H9 (cell line): ENCODE measurements around the gene MED28. TPM values are rescaled to one million over a fixed set of nuclear protein-coding genes. Genes with fewer than 3 reads are reported as not detected.

Experiments used
- DNase-seq: peaks from one replicate; pipeline ENCODE4 v3.0.0-alpha.2; 2017
- H2AFZ ChIP-seq: one replicate; pipeline ENCODE4 v1.6.1; 2013; ENCODE audit warnings: mild to moderate bottlenecking, low read length, control low read depth, moderate library complexity
- H2AK5ac ChIP-seq: 2 replicates; pipeline ENCODE4 v1.6.1; 2013; ENCODE audit warnings: low read length, control low read depth, mixed read lengths; ENCODE audit not compliant: insufficient read length
- H2BK120ac ChIP-seq: one replicate; pipeline ENCODE4 v1.6.1; 2013; ENCODE audit warnings: low read depth, mild to moderate bottlenecking, low read length, control low read depth, inconsistent platforms; ENCODE audit not compliant: poor library complexity, severe bottlenecking
- H2BK12ac ChIP-seq: 2 replicates; pipeline ENCODE4 v1.6.1; 2013; ENCODE audit warnings: low read length, control low read depth, mixed read lengths, low read depth; ENCODE audit not compliant: insufficient read length
- H2BK15ac ChIP-seq: 2 replicates; pipeline ENCODE4 v1.6.1; 2013; ENCODE audit warnings: low read depth, low read length, control low read depth
- H2BK20ac ChIP-seq: one replicate; pipeline ENCODE4 v1.6.1; 2013; ENCODE audit warnings: low read depth, mild to moderate bottlenecking, low read length, control low read depth, inconsistent platforms; ENCODE audit not compliant: poor library complexity, severe bottlenecking
- H2BK5ac ChIP-seq: 2 replicates; pipeline ENCODE4 v1.6.1; 2013; ENCODE audit warnings: low read length, control low read depth, mixed read lengths; ENCODE audit not compliant: insufficient read length
- H3K14ac ChIP-seq: 2 replicates; pipeline ENCODE4 v1.6.1; 2013; ENCODE audit warnings: low read length, control low read depth; ENCODE audit not compliant: insufficient read depth
- H3K18ac ChIP-seq: 2 replicates; pipeline ENCODE4 v1.6.1; 2013; ENCODE audit warnings: low read depth, mild to moderate bottlenecking, mixed read lengths, low read length, control low read depth; ENCODE audit not compliant: insufficient read length
- H3K23ac ChIP-seq: 2 replicates; pipeline ENCODE4 v1.6.1; 2013; ENCODE audit warnings: low read length, control low read depth, mixed read lengths, low read depth; ENCODE audit not compliant: insufficient read length
- H3K23me2 ChIP-seq: 2 replicates; pipeline ENCODE4 v1.6.1; 2013; ENCODE audit warnings: low read depth, mild to moderate bottlenecking, mixed read lengths, low read length, control low read depth; ENCODE audit not compliant: insufficient read length, poor library complexity, severe bottlenecking
- H3K27ac ChIP-seq: 2 replicates; pipeline ENCODE4 v1.5.1; 2013; ENCODE audit warnings: low read length, control low read depth, mixed read lengths, low read depth; ENCODE audit not compliant: insufficient read length
- H3K27me3 ChIP-seq: 2 replicates; pipeline ENCODE4 v1.6.1; 2013; ENCODE audit warnings: low read length, control low read depth, inconsistent platforms; ENCODE audit not compliant: insufficient read depth
- H3K4ac ChIP-seq: 2 replicates; pipeline ENCODE4 v1.6.1; 2013; ENCODE audit warnings: low read depth, mild to moderate bottlenecking, control low read depth, inconsistent platforms, low read length, moderate library complexity
- H3K4me1 ChIP-seq: 2 replicates; pipeline ENCODE4 v1.6.1; 2013; ENCODE audit warnings: low read length, control low read depth, inconsistent platforms; ENCODE audit not compliant: insufficient read depth
- H3K4me2 ChIP-seq: 2 replicates; pipeline ENCODE4 v1.6.1; 2013; ENCODE audit warnings: low read length, control low read depth, mixed read lengths; ENCODE audit not compliant: insufficient read length, insufficient read depth
- H3K56ac ChIP-seq: 2 replicates; pipeline ENCODE4 v1.6.1; 2013; ENCODE audit warnings: low read depth, mild to moderate bottlenecking, mixed read lengths, low read length, control low read depth; ENCODE audit not compliant: insufficient read length
- H3K79me1 ChIP-seq: 2 replicates; pipeline ENCODE4 v1.6.1; 2013; ENCODE audit warnings: low read depth, mild to moderate bottlenecking, moderate library complexity, low read length, control low read depth, inconsistent platforms; ENCODE audit not compliant: insufficient read depth, poor library complexity, severe bottlenecking
- H3K79me2 ChIP-seq: 2 replicates; pipeline ENCODE4 v1.6.1; 2013; ENCODE audit warnings: low read length, control low read depth, inconsistent platforms; ENCODE audit not compliant: insufficient read depth
- H3K9ac ChIP-seq: 2 replicates; pipeline ENCODE4 v1.6.1; 2013; ENCODE audit warnings: low read length, control low read depth, mixed read lengths; ENCODE audit not compliant: insufficient read length; ENCODE audit errors: extremely low read depth
- H3K9me3 ChIP-seq: one replicate; pipeline ENCODE4 v1.6.1; 2013; ENCODE audit warnings: low read depth, low read length, inconsistent platforms; ENCODE audit not compliant: control insufficient read depth
- H3T11ph ChIP-seq: one replicate; pipeline ENCODE4 v1.6.1; 2013; ENCODE audit warnings: mild to moderate bottlenecking, low read length, control low read depth, inconsistent platforms
- H4K20me1 ChIP-seq: one replicate; pipeline ENCODE4 v1.6.1; 2013; ENCODE audit not compliant: control insufficient read depth, insufficient read length, insufficient read depth
- H4K5ac ChIP-seq: 2 replicates; pipeline ENCODE4 v1.6.1; 2013; ENCODE audit warnings: low read depth, mild to moderate bottlenecking, mixed read lengths, low read length, control low read depth; ENCODE audit not compliant: insufficient read length
- H4K8ac ChIP-seq: replicated peaks from 2 replicates; pipeline ENCODE4 v1.6.1; 2013; ENCODE audit warnings: low read length, control low read depth, mixed read lengths, low read depth; ENCODE audit not compliant: insufficient read length
- H4K91ac ChIP-seq: 2 replicates; pipeline ENCODE4 v1.6.1; 2013; ENCODE audit warnings: low read depth, mild to moderate bottlenecking, moderate library complexity, mixed read lengths, low read length, control low read depth; ENCODE audit not compliant: insufficient read length
- H3K27ac Mint-ChIP-seq, 3 experiments: 2 replicates in 2 of 3; 3 replicates in 1 of 3; pipeline ENCODE4 v1.8.0; 2020 to 2021; ENCODE audit warnings: mixed read lengths in 3 of 3, mild to moderate bottlenecking in 1 of 3, moderate library complexity in 1 of 3
- H3K27me3 Mint-ChIP-seq: 2 replicates; pipeline ENCODE4 v1.8.0; 2021; ENCODE audit warnings: low read depth, mild to moderate bottlenecking, moderate library complexity, mixed read lengths
- H3K36me3 Mint-ChIP-seq, 3 experiments: 2 replicates in 2 of 3; 3 replicates in 1 of 3; pipeline ENCODE4 v1.8.0; 2020 to 2021; ENCODE audit warnings: low read depth in 3 of 3, mixed read lengths in 3 of 3; ENCODE audit not compliant: insufficient read depth in 1 of 3
- H3K4me1 Mint-ChIP-seq, 2 experiments: 2 replicates each; pipeline ENCODE4 v1.8.0; 2020; ENCODE audit warnings: mixed read lengths in 2 of 2
- H3K4me3 Mint-ChIP-seq, 2 experiments: 2 replicates in 1 of 2; 3 replicates in 1 of 2; pipeline ENCODE4 v1.8.0; 2020 to 2021; ENCODE audit warnings: mild to moderate bottlenecking in 2 of 2, mixed read lengths in 2 of 2, moderate library complexity in 1 of 2
- H3K9me3 Mint-ChIP-seq, 2 experiments: 2 replicates in 1 of 2; 3 replicates in 1 of 2; pipeline ENCODE4 v1.8.0; 2020; ENCODE audit warnings: mild to moderate bottlenecking in 2 of 2, mixed read lengths in 2 of 2, moderate library complexity in 1 of 2
- CTCF ChIP-seq: fragments of 200-600 bp; sonication (generic); conservative IDR thresholded peaks from 3 replicates; pipeline ENCODE4 v1.8.0; 2021; ENCODE audit warnings: antibody characterized with exemption, mild to moderate bottlenecking
- WGBS: extraction: QIAGEN DNeasy Blood & Tissue Kit; methylation state at CpG from one replicate; pipeline ENCODE4 v1.1.7; 2013; ENCODE audit warnings: missing lambda C conversion rate, low lambda C conversion rate, mixed read lengths; ENCODE audit not compliant: insufficient read length; ENCODE audit errors: extremely low coverage; 5-methylcytosine and 5-hydroxymethylcytosine counted together
- total RNA-seq: library from RNA; stranded (reverse); gene quantifications from 2 replicates; pipeline ENCODE4 v1.2.1, GENCODE V29; 2021

The MED28 gene
- total RNA-seq, 1 experiment from 2014 or later: 90.4 TPM

GRCh38 chr4:17646693-17647092 is 32.3 kb downstream of the MED28 start:
- no peak overlapping the region for H2AK5ac ChIP-seq
- no peak overlapping the region for H3K4ac ChIP-seq
- H3K23me2 ChIP-seq: no peaks in the 10 kb centered on the region
- H3K4me1 ChIP-seq: no peaks in the 10 kb centered on the region
- no peak overlapping the region for H3K23ac ChIP-seq
- H3K4me3 Mint-ChIP-seq: no peak overlapping the region
- no peak for TF ChIP-seq CTCF
- peaks cover 13 to 19% of the 10 kb centered on the region in 2 experiments; a peak in 4 of 5 replicates for H3K9me3 Mint-ChIP-seq
- H3K4me1 Mint-ChIP-seq: no peaks in the 10 kb centered on the region
- no peak overlapping the region for H3K27ac Mint-ChIP-seq
- no peak overlapping the region for H3K18ac ChIP-seq
- H2BK20ac ChIP-seq: no peak overlapping the region
- no peak overlapping the region for H3T11ph ChIP-seq
- peaks cover 15% of the 10 kb centered on the region for H3K27me3 Mint-ChIP-seq
- H4K20me1 ChIP-seq: no peaks in the 10 kb centered on the region
- no peaks in the 10 kb centered on the region for H3K79me1 ChIP-seq
- no peak overlapping the region for H2AFZ ChIP-seq
- DNase-seq: no peak
- H2BK15ac ChIP-seq: no peak overlapping the region
- no peak overlapping the region for H3K4me2 ChIP-seq
- no peak overlapping the region for H3K56ac ChIP-seq
- H4K5ac ChIP-seq: no peak overlapping the region
- peaks cover 13 to 16% (median 14%) of the 10 kb centered on the region in 3 experiments; a peak in 6 of 7 replicates for H3K36me3 Mint-ChIP-seq
- no peak overlapping the region for H3K27ac ChIP-seq
- no peak overlapping the region for H2BK5ac ChIP-seq
- no peak overlapping the region for H3K14ac ChIP-seq
- H3K9ac ChIP-seq: no peak overlapping the region
- no CpG with 5 or more reads among the region's 3 CpGs for WGBS
- no peaks in the 10 kb centered on the region for H3K79me2 ChIP-seq
- H2BK120ac ChIP-seq: no peak overlapping the region
- no peaks in the 10 kb centered on the region for H3K27me3 ChIP-seq
- no peaks in the 10 kb centered on the region for H3K9me3 ChIP-seq
- no peak overlapping the region for H4K8ac ChIP-seq
- no peak overlapping the region for H4K91ac ChIP-seq
- H2BK12ac ChIP-seq: no peak overlapping the region
